UCSD-AML1 (cell line): ENCODE measurements around the gene TIMM23.
"Not testable (repeated sequence)": the region's sequence is repeated elsewhere in the genome, so short reads cannot be mapped to it uniquely, and the experiment has no call there.

ENCODE experiments used
- DNase-seq: peaks from one replicate; lab custom pipeline; 2025; ENCODE audit not compliant: unreplicated experiment; lab: John Stamatoyannopoulos, UW

The TIMM23 gene, protein sequence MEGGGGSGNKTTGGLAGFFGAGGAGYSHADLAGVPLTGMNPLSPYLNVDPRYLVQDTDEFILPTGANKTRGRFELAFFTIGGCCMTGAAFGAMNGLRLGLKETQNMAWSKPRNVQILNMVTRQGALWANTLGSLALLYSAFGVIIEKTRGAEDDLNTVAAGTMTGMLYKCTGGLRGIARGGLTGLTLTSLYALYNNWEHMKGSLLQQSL

GRCh38 chr10:45972106-45972812, at the start of gene TIMM23:
Gene TIMM23 (plus strand): TSS chr10:45972489. CDS start chr10:45972625, 136 bp downstream.
- DNase-seq = peak; percentile 86

GRCh38 chr10:45926790-45927189, 45.5 kb upstream of the TIMM23 start:
- DNase-seq = not testable (repeated sequence)

GRCh38 chr10:45931305-45931704, 41.0 kb upstream of the TIMM23 start:
- not testable (repeated sequence) for DNase-seq

GRCh38 chr10:45934788-45935187, 37.5 kb upstream of the TIMM23 start:
- not testable (repeated sequence) for DNase-seq

GRCh38 chr10:45939176-45939697, 33.1 kb upstream of the TIMM23 start:
- DNase-seq = not testable (repeated sequence)

GRCh38 chr10:45941196-45941595, 31.1 kb upstream of the TIMM23 start:
- not testable (repeated sequence) for DNase-seq

GRCh38 chr10:45945476-45945875, 26.8 kb upstream of the TIMM23 start:
- DNase-seq = not testable (repeated sequence)

- not testable (repeated sequence) for DNase-seq
These were observed 24.9 kb upstream of the TIMM23 start for GRCh38 chr10:45947363-45947762.

- not testable (repeated sequence) for DNase-seq
These were observed 23.5 kb upstream of the TIMM23 start for GRCh38 chr10:45948801-45949200.

- not testable (repeated sequence) for DNase-seq
These were observed 17.9 kb upstream of the TIMM23 start for GRCh38 chr10:45954367-45954766.

DNA sequence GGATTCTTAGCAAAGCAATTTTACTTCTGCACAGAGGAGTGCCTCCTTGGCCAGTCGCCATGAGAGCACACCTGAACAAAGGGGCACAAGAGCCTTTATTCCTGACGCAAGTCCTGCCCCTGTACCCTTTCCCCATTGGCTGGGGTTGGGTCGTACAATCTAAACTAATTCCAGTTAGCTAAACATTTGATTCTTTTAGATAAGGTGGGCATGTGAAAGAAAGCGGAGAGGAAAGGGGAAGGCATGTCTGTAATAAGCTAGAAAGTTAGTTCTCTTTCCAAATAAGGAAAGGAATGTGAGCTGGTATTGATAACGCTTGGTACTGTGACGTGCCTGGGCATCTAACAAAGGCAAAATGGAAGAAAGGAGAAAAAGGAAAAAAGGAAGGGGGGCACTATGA, 15.7 kb upstream of the TIMM23 start:
- not testable (repeated sequence) for DNase-seq

DNA sequence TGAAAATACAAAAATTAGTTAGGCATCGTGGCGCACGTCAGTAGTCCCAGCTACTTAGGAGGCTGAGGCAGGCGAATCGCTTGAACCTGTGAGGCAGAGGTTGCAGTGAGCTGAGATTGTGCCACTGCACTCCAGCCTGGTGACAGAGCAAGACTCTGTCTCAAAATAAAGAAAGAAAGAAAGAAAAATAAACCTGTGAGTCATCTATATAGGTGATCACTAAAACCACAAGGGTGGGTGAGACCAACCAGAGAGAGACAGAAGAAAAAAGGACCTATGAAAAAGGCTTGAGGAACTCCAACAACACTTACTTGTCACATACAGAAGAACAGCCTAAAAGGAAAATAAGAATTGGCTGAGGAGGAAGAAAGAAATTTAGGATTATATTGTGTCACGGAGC, 14.4 kb upstream of the TIMM23 start:
- DNase-seq = not testable (repeated sequence)

DNA sequence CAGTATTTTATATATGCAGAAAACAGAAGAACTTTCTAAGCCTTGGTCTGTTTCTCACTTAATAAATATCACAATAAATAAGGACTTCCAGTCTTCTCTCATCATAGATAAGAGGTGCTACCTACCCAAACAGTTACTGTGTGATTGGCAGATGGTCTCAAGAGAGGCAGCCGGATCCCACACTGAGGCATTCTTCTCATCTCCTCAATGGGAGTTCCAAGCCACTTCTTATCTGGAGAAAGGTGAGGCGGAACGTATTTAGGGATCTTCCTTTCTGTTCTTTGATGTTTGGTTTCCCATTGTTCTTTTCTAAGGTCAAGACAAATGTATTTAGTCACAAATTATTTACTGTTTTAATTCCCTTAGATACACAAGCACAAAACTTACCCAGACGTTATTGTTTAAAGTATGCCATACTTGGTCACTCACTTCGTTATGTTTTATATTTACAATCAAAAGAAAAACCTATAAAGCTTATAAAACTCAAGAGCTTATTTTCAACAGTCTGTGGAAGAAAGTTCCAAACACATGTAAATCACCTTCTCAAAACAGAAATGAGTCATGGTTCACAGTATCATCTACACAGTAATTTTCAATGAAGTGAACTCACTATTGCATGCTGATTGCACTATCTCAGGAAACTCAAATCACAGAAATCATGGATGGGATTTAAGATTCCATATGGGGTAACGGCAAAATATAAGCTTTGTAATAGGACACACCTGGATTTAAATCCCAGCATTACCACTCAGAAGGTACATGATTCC, 9.4 kb upstream of the TIMM23 start:
- not testable (repeated sequence) for DNase-seq

GRCh38 chr10:45971019-45971418, 1.3 kb upstream of the TIMM23 start:
- not testable (repeated sequence) for DNase-seq

GRCh38 chr10:45971742-45972105, 565 bp upstream of the TIMM23 start:
- DNase-seq = peak; percentile 14

DNA sequence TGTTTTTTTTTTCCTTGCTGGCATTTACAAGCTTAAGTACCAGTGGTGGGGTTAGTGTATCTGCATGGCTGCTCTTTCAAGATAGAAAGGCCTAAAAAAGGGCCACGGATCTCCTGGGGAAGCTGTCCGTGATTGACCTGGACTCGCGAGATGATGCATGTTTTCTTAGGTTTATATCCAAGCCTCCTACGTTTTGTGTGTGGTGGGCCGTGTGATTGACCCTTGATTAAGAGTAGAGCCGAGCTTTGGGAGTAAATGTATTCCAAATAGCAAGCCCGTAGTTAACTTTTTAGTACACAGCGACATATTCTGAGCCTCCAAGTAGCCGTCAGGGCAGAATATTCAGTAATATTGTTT, 502 bp downstream of the TIMM23 start:
- not testable (repeated sequence) for DNase-seq

DNA sequence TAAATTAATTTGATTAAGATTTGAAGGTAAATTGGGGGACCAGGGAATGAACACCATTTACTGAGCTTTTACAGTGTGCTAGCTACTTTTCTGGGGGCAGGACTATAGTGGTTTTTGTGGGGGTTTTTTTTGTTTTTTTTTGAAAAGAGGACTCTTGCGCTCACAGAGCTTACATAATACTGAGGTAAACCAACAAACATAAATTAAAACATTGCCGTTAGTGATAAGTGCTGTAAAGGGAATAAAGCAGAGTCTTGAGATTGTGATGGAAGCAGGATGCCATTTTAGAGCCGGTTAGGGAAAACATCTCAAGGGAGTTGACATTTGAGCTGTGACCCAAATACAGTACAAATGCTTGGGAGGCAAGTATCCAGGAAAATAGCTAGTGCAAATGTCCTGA, 1.8 kb downstream of the TIMM23 start:
- not testable (repeated sequence) for DNase-seq

GRCh38 chr10:45978554-45978953, 6.3 kb downstream of the TIMM23 start:
- DNase-seq = not testable (repeated sequence)

- DNase-seq = not testable (repeated sequence)
These were observed 9.1 kb downstream of the TIMM23 start for GRCh38 chr10:45981367-45981766.

GRCh38 chr10:45983538-45984186, 11.4 kb downstream of the TIMM23 start:
- DNase-seq = peak; percentile 21

GRCh38 chr10:45984473-45984872, 12.2 kb downstream of the TIMM23 start:
- not testable (repeated sequence) for DNase-seq
